ENCODE data around the gene KRABD2.
"Not testable (repeated sequence)": the region's sequence is repeated elsewhere in the genome, so short reads cannot be mapped to it uniquely, and the experiment has no call there.

KRABD2 gene

GRCh38 chr17:8350339-8350738 lies 26.2 kb downstream of the KRABD2 start:
- TF ChIP-seq, protein P1, sequence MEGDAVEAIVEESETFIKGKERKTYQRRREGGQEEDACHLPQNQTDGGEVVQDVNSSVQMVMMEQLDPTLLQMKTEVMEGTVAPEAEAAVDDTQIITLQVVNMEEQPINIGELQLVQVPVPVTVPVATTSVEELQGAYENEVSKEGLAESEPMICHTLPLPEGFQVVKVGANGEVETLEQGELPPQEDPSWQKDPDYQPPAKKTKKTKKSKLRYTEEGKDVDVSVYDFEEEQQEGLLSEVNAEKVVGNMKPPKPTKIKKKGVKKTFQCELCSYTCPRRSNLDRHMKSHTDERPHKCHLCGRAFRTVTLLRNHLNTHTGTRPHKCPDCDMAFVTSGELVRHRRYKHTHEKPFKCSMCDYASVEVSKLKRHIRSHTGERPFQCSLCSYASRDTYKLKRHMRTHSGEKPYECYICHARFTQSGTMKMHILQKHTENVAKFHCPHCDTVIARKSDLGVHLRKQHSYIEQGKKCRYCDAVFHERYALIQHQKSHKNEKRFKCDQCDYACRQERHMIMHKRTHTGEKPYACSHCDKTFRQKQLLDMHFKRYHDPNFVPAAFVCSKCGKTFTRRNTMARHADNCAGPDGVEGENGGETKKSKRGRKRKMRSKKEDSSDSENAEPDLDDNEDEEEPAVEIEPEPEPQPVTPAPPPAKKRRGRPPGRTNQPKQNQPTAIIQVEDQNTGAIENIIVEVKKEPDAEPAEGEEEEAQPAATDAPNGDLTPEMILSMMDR (IDR thresholded peaks at IDR 0.05; ENCODE audit: extremely low read depth, low read depth, low read length): no peak
- no peak for DNase-seq (ENCODE audit: insufficient read length, low spot score, missing footprints)
- Histone ChIP-seq H2AFZ (ENCODE audit: low read length) (no peak overlapping the region), H3K9me3 (ENCODE audit: low read depth, low read length) (no peaks in the 10 kb centered on the region), H3K27ac (ENCODE audit: low read depth, low read length) (no peak overlapping the region), H3K4me3 (ENCODE audit: insufficient read depth, low read length) (no peak overlapping the region), H3K4me1 (ENCODE audit: insufficient read depth, low read length) (no peaks in the 10 kb centered on the region), H3K36me3 (ENCODE audit: insufficient read depth, low read length) (no peaks in the 10 kb centered on the region), H3K27me3 (ENCODE audit: insufficient read depth, low read length) (peaks cover 20% of the 10 kb centered on the region), H3K4me2 (ENCODE audit: insufficient read depth, low read length) (no peak overlapping the region), H3K79me2 (ENCODE audit: insufficient read depth, low read length) (no peaks in the 10 kb centered on the region), H4K20me1 (ENCODE audit: insufficient read depth, low read length) (no peaks in the 10 kb centered on the region)

- H3K9me3 ChIP-seq (ENCODE audit: low read depth, low read length); H3K36me3 ChIP-seq (ENCODE audit: insufficient read depth, low read length); H4K20me1 ChIP-seq (ENCODE audit: insufficient read depth, low read length); H3K4me1 ChIP-seq (ENCODE audit: insufficient read depth, low read length); DNase-seq (ENCODE audit: insufficient read length, low spot score, missing footprints); H3K27ac ChIP-seq (ENCODE audit: low read depth, low read length); H2AFZ ChIP-seq (ENCODE audit: low read length); H3K4me2 ChIP-seq (ENCODE audit: insufficient read depth, low read length); H3K4me3 ChIP-seq (ENCODE audit: insufficient read depth, low read length); H3K79me2 ChIP-seq (ENCODE audit: insufficient read depth, low read length): not testable (repeated sequence)
- peaks cover 26% of the 10 kb centered on the region for H3K27me3 ChIP-seq (ENCODE audit: insufficient read depth, low read length)
Observed at GRCh38 chr17:8347001-8347400, 29.5 kb downstream of the KRABD2 start.

- no peak for DNase-seq (ENCODE audit: insufficient read length, low spot score, missing footprints)
- no peak overlapping the region for H2AFZ ChIP-seq (ENCODE audit: low read length)
- peaks cover 26% of the 10 kb centered on the region for H3K27me3 ChIP-seq (ENCODE audit: insufficient read depth, low read length)
Observed at GRCh38 chr17:8345951-8346665, 30.4 kb downstream of the KRABD2 start.

DNA sequence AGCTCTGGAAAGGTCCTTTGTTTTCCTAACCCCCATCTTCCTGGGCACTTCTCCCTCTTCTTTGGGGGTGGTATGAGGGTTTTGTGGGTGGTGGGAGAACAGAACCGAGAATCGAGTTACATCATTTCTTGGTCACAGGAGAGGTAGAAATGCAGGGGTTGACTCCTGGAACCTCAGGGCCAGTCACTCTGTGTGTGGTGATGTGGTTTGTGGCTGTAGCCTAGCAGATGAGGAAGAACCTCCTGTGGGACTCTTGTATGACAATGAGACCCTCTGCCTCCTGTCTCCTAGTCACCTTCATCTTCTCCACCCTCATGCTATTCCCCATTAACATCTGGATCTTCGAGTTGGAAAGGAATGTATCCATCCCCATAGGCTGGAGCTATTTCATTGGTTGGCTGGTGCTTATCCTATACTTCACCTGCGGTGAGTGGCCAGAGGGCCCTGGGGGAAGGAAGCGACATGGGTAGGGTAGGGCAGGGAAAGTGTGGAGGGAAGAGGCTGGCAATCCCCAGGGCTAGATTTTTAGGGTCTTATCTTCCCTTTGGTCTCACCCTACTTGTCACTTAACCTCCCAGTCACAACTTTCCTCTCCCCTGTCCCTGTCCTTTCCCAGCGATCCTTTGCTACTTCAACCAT lies 31.3 kb downstream of the KRABD2 start:
- TF ChIP-seq, protein P1 (IDR thresholded peaks at IDR 0.05; ENCODE audit: extremely low read depth, low read depth, low read length): no peak
- no peaks in the 10 kb centered on the region for H3K4me1 ChIP-seq (ENCODE audit: insufficient read depth, low read length)
- H3K9me3 ChIP-seq (ENCODE audit: low read depth, low read length): no peaks in the 10 kb centered on the region
- H4K20me1 ChIP-seq (ENCODE audit: insufficient read depth, low read length): no peaks in the 10 kb centered on the region
- H3K27ac ChIP-seq (ENCODE audit: low read depth, low read length): no peak overlapping the region
- H3K36me3 ChIP-seq (ENCODE audit: insufficient read depth, low read length): no peaks in the 10 kb centered on the region
- no peak overlapping the region for H3K4me3 ChIP-seq (ENCODE audit: insufficient read depth, low read length)
- H3K79me2 ChIP-seq (ENCODE audit: insufficient read depth, low read length): no peaks in the 10 kb centered on the region
- no peak overlapping the region for H2AFZ ChIP-seq (ENCODE audit: low read length)
- no peak overlapping the region for H3K4me2 ChIP-seq (ENCODE audit: insufficient read depth, low read length)
- H3K27me3 ChIP-seq (ENCODE audit: insufficient read depth, low read length): peaks cover 26% of the 10 kb centered on the region
- DNase-seq (ENCODE audit: insufficient read length, low spot score, missing footprints): no peak

More at GRCh38 chr17:8345951-8346665, 30.4 kb downstream of the KRABD2 start:
- no peaks in the 10 kb centered on the region for H3K36me3 ChIP-seq (ENCODE audit: insufficient read depth, low read length)
- H4K20me1 ChIP-seq (ENCODE audit: insufficient read depth, low read length): no peaks in the 10 kb centered on the region
- H3K4me1 ChIP-seq (ENCODE audit: insufficient read depth, low read length): no peaks in the 10 kb centered on the region
- H3K4me2 ChIP-seq (ENCODE audit: insufficient read depth, low read length): no peak overlapping the region
- TF ChIP-seq, protein P1 (IDR thresholded peaks at IDR 0.05; ENCODE audit: extremely low read depth, low read depth, low read length): no peak
- H3K79me2 ChIP-seq (ENCODE audit: insufficient read depth, low read length): no peaks in the 10 kb centered on the region
- no peak overlapping the region for H3K4me3 ChIP-seq (ENCODE audit: insufficient read depth, low read length)
- no peaks in the 10 kb centered on the region for H3K9me3 ChIP-seq (ENCODE audit: low read depth, low read length)
- no peak overlapping the region for H3K27ac ChIP-seq (ENCODE audit: low read depth, low read length)
